ENCODE measurements around the gene GOLGA8B.

GOLGA8B gene

GRCh38 chr15:34620142-34620541, 36.7 kb upstream of the GOLGA8B start:
- no peaks in the 10 kb centered on the region for H3K36me3 ChIP-seq (replicated peaks; ENCODE audit: insufficient read depth, low read length)
- no peaks in the 10 kb centered on the region for H3K27me3 ChIP-seq (replicated peaks; ENCODE audit: insufficient read depth, low read length)
- H3K4me1 ChIP-seq (ENCODE audit: low read length), result no peaks in the 10 kb centered on the region
- no peak overlapping the region for H3K9ac ChIP-seq (ENCODE audit: low read length)
- H2AFZ ChIP-seq (ENCODE audit: low read length), result no peak overlapping the region
- no peaks in the 10 kb centered on the region for H3K9me3 ChIP-seq (replicated peaks; ENCODE audit: insufficient read depth, low read length)
- no peak overlapping the region for H3K4me2 ChIP-seq (ENCODE audit: low read depth, low read length)
- no peak for TF ChIP-seq CTCF (IDR thresholded peaks at IDR 0.05; ENCODE audit: low read length)
- TF ChIP-seq EZH2 (optimal IDR thresholded peaks at IDR 0.05; ENCODE audit: low read depth, low read length), result no peak
- no peak for TF ChIP-seq EZH2phosphoT487 (IDR thresholded peaks at IDR 0.05; ENCODE audit: low read length)
- H3K4me3 ChIP-seq (ENCODE audit: low read length), result no peak overlapping the region
- no peaks in the 10 kb centered on the region for H3K9me2 ChIP-seq (replicated peaks; ENCODE audit: insufficient read depth, low read length)
- no peak for DNase-seq
- H3K79me2 ChIP-seq (ENCODE audit: low read length), result no peaks in the 10 kb centered on the region
- no peaks in the 10 kb centered on the region for H4K20me1 ChIP-seq (ENCODE audit: insufficient read depth, low read length)
- no peak overlapping the region for H3K27ac ChIP-seq (ENCODE audit: low read length)
- no peaks in the 10 kb centered on the region for H3F3A ChIP-seq (ENCODE audit: insufficient read depth, low read length)

DNA sequence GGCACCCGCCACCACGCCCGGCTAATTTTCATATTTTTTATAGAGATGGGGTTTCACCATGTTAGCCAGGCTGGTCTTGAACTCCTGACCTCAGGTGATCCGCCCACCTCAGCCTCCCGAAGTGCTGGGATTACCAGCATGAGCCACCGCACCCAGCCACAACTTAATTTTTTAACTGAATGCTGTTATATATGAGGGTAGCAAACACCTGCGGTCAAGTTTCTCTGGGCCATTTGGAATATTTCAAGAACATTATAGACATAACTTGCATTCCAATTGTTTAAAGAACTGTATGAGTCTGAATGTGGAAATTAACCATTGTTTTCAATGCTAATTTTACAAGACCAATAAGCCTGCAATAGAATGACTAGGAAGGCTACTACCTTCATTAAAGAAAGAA, 35.7 kb upstream of the GOLGA8B start:
- DNase-seq, result no peak
- no peaks in the 10 kb centered on the region for H3K4me1 ChIP-seq (ENCODE audit: low read length)
- no peak overlapping the region for H3K4me2 ChIP-seq (ENCODE audit: low read depth, low read length)
- no peak overlapping the region for H2AFZ ChIP-seq (ENCODE audit: low read length)
- no peak overlapping the region for H3K9ac ChIP-seq (ENCODE audit: low read length)
- TF ChIP-seq CTCF (IDR thresholded peaks at IDR 0.05; ENCODE audit: low read length), result no peak
- TF ChIP-seq EZH2 (optimal IDR thresholded peaks at IDR 0.05; ENCODE audit: low read depth, low read length), result no peak
- TF ChIP-seq EZH2phosphoT487 (IDR thresholded peaks at IDR 0.05; ENCODE audit: low read length), result no peak
- no peaks in the 10 kb centered on the region for H3F3A ChIP-seq (ENCODE audit: insufficient read depth, low read length)
- H3K9me2 ChIP-seq (replicated peaks; ENCODE audit: insufficient read depth, low read length), result no peaks in the 10 kb centered on the region
- H4K20me1 ChIP-seq (ENCODE audit: insufficient read depth, low read length), result no peaks in the 10 kb centered on the region
- no peak overlapping the region for H3K27ac ChIP-seq (ENCODE audit: low read length)
- H3K27me3 ChIP-seq (replicated peaks; ENCODE audit: insufficient read depth, low read length), result no peaks in the 10 kb centered on the region
- no peaks in the 10 kb centered on the region for H3K9me3 ChIP-seq (replicated peaks; ENCODE audit: insufficient read depth, low read length)
- no peaks in the 10 kb centered on the region for H3K79me2 ChIP-seq (ENCODE audit: low read length)
- H3K4me3 ChIP-seq (ENCODE audit: low read length), result no peak overlapping the region
- no peaks in the 10 kb centered on the region for H3K36me3 ChIP-seq (replicated peaks; ENCODE audit: insufficient read depth, low read length)

- Histone ChIP-seq H3K27ac (ENCODE audit: low read length) (no peak overlapping the region), H3F3A (ENCODE audit: insufficient read depth, low read length) (no peaks in the 10 kb centered on the region), H2AFZ (ENCODE audit: low read length) (no peak overlapping the region), H3K4me1 (ENCODE audit: low read length) (no peaks in the 10 kb centered on the region), H3K27me3 (replicated peaks; ENCODE audit: insufficient read depth, low read length) (no peaks in the 10 kb centered on the region), H4K20me1 (ENCODE audit: insufficient read depth, low read length) (no peaks in the 10 kb centered on the region), H3K36me3 (replicated peaks; ENCODE audit: insufficient read depth, low read length) (no peaks in the 10 kb centered on the region), H3K4me2 (ENCODE audit: low read depth, low read length) (no peak overlapping the region), H3K79me2 (ENCODE audit: low read length) (no peaks in the 10 kb centered on the region), H3K9me2 (replicated peaks; ENCODE audit: insufficient read depth, low read length) (no peaks in the 10 kb centered on the region), H3K9ac (ENCODE audit: low read length) (no peak overlapping the region), H3K9me3 (replicated peaks; ENCODE audit: insufficient read depth, low read length) (no peaks in the 10 kb centered on the region), H3K4me3 (ENCODE audit: low read length) (no peak overlapping the region)
- DNase-seq, result no peak
- TF ChIP-seq EZH2 (optimal IDR thresholded peaks at IDR 0.05; ENCODE audit: low read depth, low read length), result no peak
- no peak for TF ChIP-seq EZH2phosphoT487 (IDR thresholded peaks at IDR 0.05; ENCODE audit: low read length)
- TF ChIP-seq CTCF (IDR thresholded peaks at IDR 0.05; ENCODE audit: low read length), result no peak
These were observed 34.6 kb upstream of the GOLGA8B start for GRCh38 chr15:34618073-34618472.

Measured in MM.1S (cell line).